AG08396 (cell line): ENCODE measurements around the gene EHBP1.
"Not testable (repeated sequence)": the region's sequence is repeated elsewhere in the genome, so short reads cannot be mapped to it uniquely, and the experiment has no call there.

ENCODE experiments used
- DNase-seq: peaks from one replicate; pipeline ENCODE4 v3.0.0; 2012; ENCODE audit warnings: low spot score, mixed read lengths

Gene EHBP1

GRCh38 chr2:62736899-62737559 lies 31.5 kb downstream of the EHBP1 start:
- DNase-seq: no peak

GRCh38 chr2:62738981-62739936 lies 33.7 kb downstream of the EHBP1 start:
- DNase-seq: no peak

DNA sequence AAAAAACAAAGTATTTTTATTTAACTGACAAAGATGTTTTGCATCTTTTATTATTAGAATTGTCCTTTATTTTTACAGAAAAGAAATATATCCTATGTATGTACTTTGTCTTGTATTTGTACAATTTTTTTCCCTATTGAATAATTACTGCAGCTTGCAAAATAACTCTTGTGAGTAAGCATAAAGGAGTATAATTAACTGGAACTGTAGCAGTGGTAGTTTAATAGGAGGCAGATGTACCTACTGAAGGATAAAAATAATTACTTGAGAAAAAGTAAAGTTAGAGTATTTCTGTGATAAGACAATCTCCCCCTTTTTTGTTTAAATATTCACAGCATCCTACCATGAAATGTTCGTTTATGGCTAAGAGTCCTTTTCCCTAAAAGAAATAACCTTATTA lies 34.7 kb downstream of the EHBP1 start:
- no peak for DNase-seq

GRCh38 chr2:62741127-62741526 lies 35.6 kb downstream of the EHBP1 start:
- DNase-seq: no peak

DNA sequence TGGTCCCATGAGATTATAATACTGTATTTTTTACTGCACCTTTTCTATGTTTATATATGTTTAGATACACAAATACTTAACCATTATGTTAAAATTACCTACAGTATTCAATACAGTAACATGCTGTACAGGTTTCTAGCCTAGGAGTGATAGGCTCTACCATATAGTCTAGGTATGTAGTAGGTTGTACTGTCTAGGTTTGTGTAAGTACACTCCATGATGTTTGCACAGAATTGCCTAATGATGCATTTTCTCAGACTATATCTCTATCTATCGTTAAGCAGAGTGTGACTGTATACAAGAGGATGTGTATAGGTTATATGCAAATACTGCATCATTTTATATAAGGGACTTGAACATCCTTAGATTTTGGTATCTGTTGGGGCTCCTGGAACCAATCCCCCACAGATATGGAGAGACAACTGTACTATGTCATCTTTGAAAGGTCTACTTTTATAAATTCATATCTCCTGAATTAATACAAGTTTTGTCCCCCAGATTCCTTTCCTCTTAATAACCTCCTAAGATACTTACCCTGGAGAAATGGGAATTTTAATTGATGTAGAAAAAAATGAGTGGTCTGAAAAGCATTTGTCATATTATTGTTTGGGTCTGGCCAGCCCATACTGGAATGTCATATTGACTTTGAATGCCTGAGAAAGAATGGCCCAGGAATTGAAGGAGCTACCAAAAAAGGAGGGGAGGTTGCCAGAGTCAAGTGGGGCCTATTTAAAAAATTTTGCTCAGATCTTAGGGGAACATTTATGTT lies 36.6 kb downstream of the EHBP1 start:
- DNase-seq: peak; percentile 11

DNA sequence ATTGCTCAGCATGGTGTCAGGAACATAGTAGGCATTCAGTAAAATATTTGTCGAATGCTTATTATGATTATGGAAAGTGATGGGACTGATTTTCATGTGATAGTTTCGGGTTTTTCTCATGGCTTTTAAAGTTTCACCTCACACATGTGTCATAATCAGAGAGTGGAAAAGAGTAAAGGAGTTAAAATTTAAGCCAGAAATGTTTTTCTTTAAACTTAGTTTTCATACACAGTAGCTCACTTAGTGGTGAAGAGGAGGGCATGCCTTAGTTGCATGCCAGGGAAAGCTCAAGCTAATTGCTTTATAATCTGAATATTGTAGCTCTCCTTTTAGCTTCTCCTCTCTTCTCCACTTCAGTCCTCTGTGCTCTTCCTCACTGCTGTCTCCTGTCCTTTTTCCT lies 38.0 kb downstream of the EHBP1 start:
- DNase-seq: no peak

DNA sequence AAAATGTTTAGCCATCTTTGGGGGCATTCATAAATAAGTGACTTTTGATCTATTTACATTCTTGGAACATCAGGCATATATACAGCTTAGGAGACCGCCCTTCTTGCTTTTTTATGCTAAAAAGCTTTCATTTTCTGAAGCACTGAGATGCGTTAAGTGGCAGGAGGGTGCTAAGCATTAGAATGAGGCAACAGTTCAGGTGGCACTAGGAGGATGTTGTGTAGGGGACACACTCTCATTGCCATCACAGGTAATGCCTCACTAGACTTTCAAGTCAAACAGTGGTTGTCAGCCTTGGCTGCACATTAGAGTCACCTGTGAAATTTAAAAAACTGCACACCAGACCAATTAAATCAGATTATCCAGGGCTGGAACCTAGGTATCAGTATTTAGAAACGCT lies 39.1 kb downstream of the EHBP1 start:
- DNase-seq: no peak

- DNase-seq: no peak
Measured at GRCh38 chr2:62745891-62746481, 40.5 kb downstream of the EHBP1 start.

GRCh38 chr2:62747169-62747568 lies 41.7 kb downstream of the EHBP1 start:
- DNase-seq: no peak

- DNase-seq: no peak
Measured at GRCh38 chr2:62747876-62748275, 42.4 kb downstream of the EHBP1 start.

GRCh38 chr2:62749111-62749510 lies 43.6 kb downstream of the EHBP1 start:
- DNase-seq: not testable (repeated sequence)

- DNase-seq: no peak
Measured at GRCh38 chr2:62757029-62757428, 51.5 kb downstream of the EHBP1 start.

DNA sequence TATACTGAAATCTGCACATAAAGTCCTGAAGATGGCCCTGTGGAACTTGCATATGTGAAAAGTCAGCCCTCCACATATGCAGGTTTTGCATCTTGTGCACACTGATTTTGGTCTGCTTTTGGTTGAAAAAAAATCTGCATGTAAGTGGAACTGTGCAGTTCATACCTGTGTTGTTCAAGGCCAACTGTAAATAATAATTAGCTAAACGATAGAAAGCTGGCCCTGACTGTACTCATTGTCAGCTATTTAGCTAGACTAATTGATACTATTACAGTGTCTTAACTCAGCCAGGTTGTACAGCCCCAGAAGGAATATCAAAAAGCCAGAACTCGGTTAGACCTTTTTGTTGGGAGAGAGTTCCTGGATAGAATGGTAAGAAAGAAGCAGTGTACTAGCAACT lies 54.5 kb downstream of the EHBP1 start:
- no peak for DNase-seq

GRCh38 chr2:62760555-62760954 lies 55.0 kb downstream of the EHBP1 start:
- DNase-seq: peak; percentile 24

DNA sequence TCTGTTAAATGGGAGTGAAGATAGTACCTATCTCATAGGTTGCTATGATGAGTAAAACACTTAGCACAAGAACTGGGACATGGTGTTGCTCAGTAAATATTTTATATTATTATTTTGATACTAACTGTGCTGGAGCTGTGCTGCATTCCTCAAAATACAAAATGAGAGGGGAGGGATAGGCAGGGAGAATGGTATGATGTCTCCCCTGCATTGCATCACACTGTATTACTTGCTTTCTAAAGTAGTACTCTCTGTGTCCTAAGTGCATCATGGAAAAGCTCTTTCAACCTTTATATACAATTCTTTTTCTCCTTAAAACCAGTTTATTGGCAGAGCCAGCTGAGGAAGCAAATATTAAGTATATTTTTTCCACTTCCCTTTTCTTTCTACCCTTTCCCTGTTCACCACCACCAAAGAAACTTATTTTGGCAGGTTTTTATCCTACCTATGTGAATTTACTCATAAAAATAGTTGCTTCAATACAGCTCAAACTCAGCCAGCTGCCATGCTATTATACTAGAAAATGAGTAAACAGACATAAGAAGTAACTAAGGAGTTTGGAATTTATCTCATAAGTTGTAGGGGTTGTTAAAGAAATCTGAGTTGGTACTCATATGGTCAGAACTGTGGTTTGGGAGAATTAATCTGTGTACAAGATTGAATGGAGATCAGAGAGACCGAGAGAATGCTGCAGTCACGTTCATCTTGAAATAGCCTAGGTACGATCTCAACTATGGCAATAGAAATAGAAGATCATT lies 60.3 kb downstream of the EHBP1 start:
- no peak for DNase-seq

- DNase-seq: no peak
Measured at GRCh38 chr2:62768615-62769014, 63.1 kb downstream of the EHBP1 start.

GRCh38 chr2:62770629-62771028 lies 65.1 kb downstream of the EHBP1 start:
- DNase-seq: no peak

- no peak for DNase-seq
Measured at GRCh38 chr2:62774555-62775366, 69.2 kb downstream of the EHBP1 start.

DNA sequence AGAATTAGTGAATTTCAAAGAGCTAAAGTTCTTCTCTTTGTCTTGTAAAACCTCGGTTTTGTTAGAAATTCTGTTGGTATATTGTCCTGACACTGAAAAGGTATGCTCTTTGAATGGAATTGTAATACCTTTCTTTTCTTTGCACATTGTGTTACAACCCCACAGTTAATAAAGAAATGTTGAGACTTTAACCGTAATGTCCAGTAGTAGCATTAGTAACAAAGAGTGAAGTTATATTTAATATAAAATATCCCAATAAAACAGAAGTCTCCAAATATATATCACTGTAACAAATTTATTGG lies 69.8 kb downstream of the EHBP1 start:
- no peak for DNase-seq

GRCh38 chr2:62783679-62784078 lies 78.2 kb downstream of the EHBP1 start:
- no peak for DNase-seq

DNA sequence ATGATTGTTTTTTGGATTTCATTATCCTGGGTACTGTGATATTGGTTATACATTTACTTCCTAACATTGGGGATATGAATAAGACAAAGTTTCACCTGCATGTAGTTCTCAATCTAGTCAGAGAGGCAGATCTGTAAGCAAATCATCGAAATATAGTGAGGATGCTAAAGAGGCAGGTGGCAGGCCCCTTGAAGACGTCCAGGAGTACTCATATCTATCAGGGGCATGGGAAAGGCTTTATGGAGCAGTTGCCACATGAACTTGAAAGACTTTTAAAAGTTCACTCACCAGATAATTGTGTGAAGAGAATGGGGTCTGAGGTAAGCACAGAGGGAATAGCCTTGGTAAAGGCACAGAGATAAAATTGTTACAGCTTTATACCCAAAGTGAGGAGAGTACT lies 78.8 kb downstream of the EHBP1 start:
- DNase-seq: no peak
